Measurements from ENCODE around the gene CACNA1E. TPM values are rescaled to one million over a fixed set of nuclear protein-coding genes. Genes with fewer than 3 reads are reported as not detected.
"Not testable (repeated sequence)": the region's sequence is repeated elsewhere in the genome, so short reads cannot be mapped to it uniquely, and the experiment has no call there.

The CACNA1E gene
- total and polyA plus RNA-seq, 2 experiments from 2014 or later = 0.32 to 1.1 TPM

- TF ChIP-seq ZNF462 (CRISPR knock-in tag; IDR thresholded peaks at IDR 0.05) = no peak
- no peak for TF ChIP-seq ZNF114 (CRISPR knock-in tag; IDR thresholded peaks at IDR 0.05)
- TF ChIP-seq JUNB (IDR thresholded peaks at IDR 0.05; ENCODE audit: unreplicated experiment) = no peak
Observed at GRCh38 chr1:181541947-181542346, 58.6 kb downstream of the CACNA1E start (continued).

- H4K20me1 ChIP-seq (replicated peaks; ENCODE audit: insufficient read depth); H3K27ac ChIP-seq (ENCODE audit: low read depth); H3K27me3 ChIP-seq (ENCODE audit: insufficient read depth); DNase-seq (ENCODE audit: low spot score); H3K79me2 ChIP-seq (replicated peaks; ENCODE audit: insufficient read depth); ATAC-seq; H2AFZ ChIP-seq; H3K27me3 Mint-ChIP-seq (ENCODE audit: insufficient read depth, low read depth, poor library complexity); H3K36me3 Mint-ChIP-seq (ENCODE audit: low read depth); H3K9me2 ChIP-seq (ENCODE audit: insufficient read depth); H3F3A ChIP-seq (replicated peaks; ENCODE audit: low read depth); H3K9me3 Mint-ChIP-seq; H3K4me3 Mint-ChIP-seq; H3K4me2 ChIP-seq; H3K4me1 ChIP-seq (ENCODE audit: insufficient read depth); H3K4me3 ChIP-seq; H3K36me3 ChIP-seq (ENCODE audit: insufficient read depth); H3K27ac Mint-ChIP-seq: not testable (repeated sequence)
- peaks cover 17% of the 10 kb centered on the region for H3K4me1 Mint-ChIP-seq
Observed at GRCh38 chr1:181542406-181542805, 59.1 kb downstream of the CACNA1E start.

DNA sequence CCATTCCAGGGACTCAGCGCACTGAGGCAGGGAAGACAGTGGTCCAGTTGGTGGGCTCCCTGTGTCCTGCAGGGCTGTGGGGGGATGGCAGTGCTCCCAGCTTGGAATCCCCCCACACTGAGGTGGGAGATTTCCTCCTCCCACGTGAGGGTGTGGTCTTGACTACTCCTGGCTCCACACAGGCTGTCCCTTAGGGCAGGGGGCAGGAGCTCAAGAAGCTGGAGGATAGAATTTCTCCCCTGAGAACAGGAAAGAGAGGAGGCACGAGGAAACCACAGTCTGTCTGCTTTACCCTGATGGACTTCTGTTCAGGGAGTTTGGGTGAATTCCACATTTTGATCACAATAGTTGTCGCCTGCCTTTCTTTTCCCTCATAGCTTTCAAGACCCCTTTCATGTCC lies 62.1 kb downstream of the CACNA1E start:
- Histone ChIP-seq H3K36me3 (ENCODE audit: insufficient read depth) (no peaks in the 10 kb centered on the region), H3K27me3 (ENCODE audit: insufficient read depth) (no peaks in the 10 kb centered on the region), H3K27ac (ENCODE audit: low read depth) (no peak overlapping the region), H3K9me2 (ENCODE audit: insufficient read depth) (no peaks in the 10 kb centered on the region), H3F3A (replicated peaks; ENCODE audit: low read depth) (no peaks in the 10 kb centered on the region), H3K4me3 (no peak overlapping the region), H2AFZ (peak overlapping the region; percentile 56; the same call in 1 of the 2 replicates), H3K4me2 (0 out of 2 replicates have a peak overlapping the region, but pooled peaks have one; percentile 51), H3K79me2 (replicated peaks; ENCODE audit: insufficient read depth) (no peaks in the 10 kb centered on the region), H3K4me1 (ENCODE audit: insufficient read depth) (peaks cover 8% of the 10 kb centered on the region; the same call in 1 of the 2 replicates), H4K20me1 (replicated peaks; ENCODE audit: insufficient read depth) (no peaks in the 10 kb centered on the region)
- Mint-ChIP-seq H3K9me3 (no peaks in the 10 kb centered on the region), H3K27ac (no peak overlapping the region), H3K27me3 (ENCODE audit: insufficient read depth, low read depth, poor library complexity) (peaks cover 2% of the 10 kb centered on the region), H3K36me3 (ENCODE audit: low read depth) (no peaks in the 10 kb centered on the region), H3K4me3 (no peak overlapping the region), H3K4me1 (peaks cover 17% of the 10 kb centered on the region)
- DNase-seq (ENCODE audit: low spot score) (no peak), ATAC-seq (peak; percentile 74)
- TF ChIP-seq CTCF (conservative IDR thresholded peaks at IDR 0.05; ENCODE audit: low read depth in 2 of 2) = no peak
- TF ChIP-seq STAT1 (IDR thresholded peaks at IDR 0.05; ENCODE audit: unreplicated experiment) = no peak
- no peak for TF ChIP-seq ZNF114 (CRISPR knock-in tag; IDR thresholded peaks at IDR 0.05)
- TF ChIP-seq NANOG (IDR thresholded peaks at IDR 0.05; ENCODE audit: borderline replicate concordance) = no peak
- no peak for TF ChIP-seq ZNF331 (CRISPR knock-in tag; IDR thresholded peaks at IDR 0.05; ENCODE audit: low read depth)
- TF ChIP-seq REST (IDR thresholded peaks at IDR 0.05; ENCODE audit: unreplicated experiment) = no peak
